Pulmonary artery endothelial cell (primary cell): Measurements from ENCODE around the gene TBC1D17. TPM values are rescaled to one million over a fixed set of nuclear protein-coding genes. Genes with fewer than 3 reads are reported as not detected.

Experiments
- DNase-seq: peaks from one replicate; pipeline ENCODE4 v3.0.0-alpha.2; 2011; ENCODE audit warnings: low read depth, low spot score
- total RNA-seq: library from RNA; depleted of rRNA; stranded (reverse); fragments of >200 nt; gene quantifications from 2 replicates; pipeline ENCODE4 v1.2.3, GENCODE V29; 2014

Gene TBC1D17
- total RNA-seq = 7.1 and 7.3 TPM in 2 replicates

GRCh38 chr19:49877020-49877878 is at the start of gene TBC1D17, which contains the start of gene AKT1S1:
TBC1D17 (plus strand) TSS chr19:49877702; CDS start chr19:49877724, 22 bp downstream.
AKT1S1 (minus strand) TSS chr19:49877355; CDS start chr19:49873295, 4,060 bp downstream.
- DNase-seq = peak; percentile 99

DNA sequence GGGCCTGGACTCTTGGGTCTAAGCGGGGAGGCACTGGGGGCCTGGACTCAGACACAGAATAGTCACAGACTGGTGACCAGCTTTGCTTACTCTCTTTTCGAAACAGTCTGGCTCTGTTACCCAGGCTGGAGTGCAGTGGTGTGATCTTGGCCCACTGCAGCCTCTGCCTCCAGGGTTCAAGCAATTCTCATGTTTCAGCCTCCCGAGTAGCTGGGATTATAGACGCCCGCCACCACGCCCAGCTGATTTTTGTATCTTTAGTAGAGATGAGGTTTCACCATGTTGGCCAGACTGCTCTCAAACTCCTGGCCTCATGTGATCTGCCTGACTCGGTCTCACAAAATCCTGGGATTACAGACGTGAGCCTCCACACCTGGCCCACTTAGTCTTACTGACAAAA is 48.3 kb upstream of the TBC1D17 start:
- no peak for DNase-seq

DNA sequence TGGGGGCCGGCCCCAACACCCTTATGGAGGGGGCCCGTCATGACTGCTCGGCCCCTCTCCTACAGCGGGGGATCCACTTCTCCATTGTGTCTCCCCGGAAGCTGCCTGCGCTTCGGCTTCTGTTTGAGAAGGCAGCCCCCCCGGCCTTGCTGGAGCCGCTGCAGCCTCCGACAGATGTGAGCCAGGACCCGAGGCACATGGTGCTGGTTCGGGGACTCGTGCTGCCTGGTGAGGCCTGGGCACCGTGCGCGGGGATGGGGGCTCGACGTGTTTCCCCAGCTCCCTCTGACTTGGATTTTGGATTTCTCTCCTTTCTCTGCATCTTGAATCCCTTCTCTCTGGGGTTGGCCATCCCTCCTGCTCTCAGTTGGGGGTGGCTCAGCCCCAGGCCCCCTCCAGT is 47.8 kb upstream of the TBC1D17 start:
- DNase-seq = no peak

GRCh38 chr19:49830766-49831165 is 46.7 kb upstream of the TBC1D17 start:
- DNase-seq = no peak

DNA sequence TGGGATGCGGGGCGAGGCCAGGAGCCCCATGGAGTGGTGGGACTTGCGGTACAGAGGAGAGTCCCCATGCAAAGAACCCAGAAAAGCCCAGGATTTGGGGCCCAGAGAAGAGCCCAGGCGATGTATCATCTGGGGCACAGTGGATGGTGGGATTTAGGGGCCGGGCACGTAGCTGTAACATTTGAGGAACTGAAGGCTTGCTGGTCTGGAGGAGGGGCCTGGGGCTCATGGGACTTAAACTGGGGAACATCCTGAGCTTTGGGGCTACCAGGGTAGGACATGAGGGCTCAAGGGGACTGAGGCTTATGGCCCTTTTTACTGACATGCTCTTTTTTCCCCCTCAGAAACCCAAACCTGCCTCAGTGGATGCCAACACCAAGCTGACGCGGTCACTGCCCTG is 45.9 kb upstream of the TBC1D17 start:
- no peak for DNase-seq

GRCh38 chr19:49832556-49832955 is 44.9 kb upstream of the TBC1D17 start:
- DNase-seq = no peak

DNA sequence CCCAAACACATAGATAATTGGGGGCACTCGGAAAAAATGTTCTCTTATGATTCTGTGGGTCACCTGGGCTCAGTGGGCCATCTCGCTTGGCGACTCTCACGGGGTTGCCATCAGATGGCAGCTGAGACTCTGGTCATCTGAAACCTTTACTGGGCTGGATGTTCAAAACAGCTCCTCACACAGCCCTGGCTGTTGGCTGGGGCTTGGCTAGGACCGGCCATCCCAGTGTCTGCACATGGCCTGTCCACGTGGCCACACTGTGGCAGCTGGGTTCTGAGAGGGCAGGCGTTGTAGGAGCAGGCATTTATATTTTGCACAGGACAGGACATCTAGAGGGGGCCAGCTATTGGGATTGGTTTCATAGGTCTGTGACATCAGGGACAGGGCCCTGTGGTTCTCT is 43.9 kb upstream of the TBC1D17 start:
- DNase-seq = no peak

DNA sequence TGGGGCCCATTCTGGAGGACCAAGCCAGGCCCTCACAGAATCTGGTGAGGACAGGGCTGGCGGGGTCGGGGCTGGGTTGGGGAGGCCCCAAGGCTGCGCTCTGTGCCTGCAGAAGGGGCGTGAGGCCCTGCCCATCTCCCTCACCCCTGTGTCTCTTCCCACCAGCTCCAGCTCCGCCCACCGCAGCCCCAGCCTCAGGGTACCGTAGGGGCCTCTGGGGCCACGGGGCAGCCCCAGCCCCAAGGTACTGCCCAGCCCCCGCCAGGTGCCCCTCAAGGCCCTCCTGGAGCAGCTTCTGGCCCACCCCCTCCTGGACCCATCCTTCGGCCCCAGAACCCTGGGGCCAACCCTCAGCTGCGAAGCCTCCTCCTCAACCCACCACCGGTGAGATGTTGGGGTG is 41.9 kb upstream of the TBC1D17 start:
- no peak for DNase-seq

DNA sequence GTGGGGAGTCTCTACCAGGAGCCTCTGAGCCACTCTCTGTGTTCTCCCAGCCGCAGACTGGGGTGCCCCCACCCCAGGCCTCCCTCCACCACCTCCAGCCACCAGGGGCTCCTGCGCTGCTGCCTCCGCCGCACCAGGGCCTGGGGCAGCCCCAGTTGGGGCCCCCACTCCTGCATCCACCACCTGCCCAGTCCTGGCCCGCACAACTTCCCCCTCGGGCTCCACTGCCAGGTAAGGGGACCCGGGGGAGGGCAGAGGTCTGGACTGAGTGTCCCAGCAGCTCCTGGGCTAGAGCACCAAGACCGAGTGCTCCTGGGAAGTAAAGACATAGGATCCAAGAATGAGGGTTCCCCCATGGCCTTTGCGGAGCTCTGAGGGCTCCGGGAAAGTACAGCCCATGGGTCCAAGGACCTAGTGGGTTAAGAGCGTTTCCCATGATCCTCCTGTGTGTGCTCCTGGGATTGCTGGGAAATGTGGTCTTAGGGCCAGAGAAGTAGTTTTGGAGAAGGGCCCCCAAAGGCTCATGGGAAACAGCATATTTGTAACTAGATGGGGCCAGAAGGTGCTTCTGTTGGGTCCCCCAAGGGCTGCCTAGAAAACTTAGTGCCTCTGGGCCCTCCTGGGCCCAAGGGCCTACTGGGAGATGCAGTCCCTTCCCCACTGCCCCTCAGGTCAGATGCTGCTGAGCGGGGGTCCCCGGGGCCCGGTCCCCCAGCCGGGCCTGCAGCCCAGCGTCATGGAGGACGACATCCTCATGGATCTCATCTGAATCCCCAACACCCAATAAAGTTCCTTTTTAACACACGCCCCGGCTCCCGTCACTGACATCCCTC is 41.1 kb upstream of the TBC1D17 start:
- no peak for DNase-seq

DNA sequence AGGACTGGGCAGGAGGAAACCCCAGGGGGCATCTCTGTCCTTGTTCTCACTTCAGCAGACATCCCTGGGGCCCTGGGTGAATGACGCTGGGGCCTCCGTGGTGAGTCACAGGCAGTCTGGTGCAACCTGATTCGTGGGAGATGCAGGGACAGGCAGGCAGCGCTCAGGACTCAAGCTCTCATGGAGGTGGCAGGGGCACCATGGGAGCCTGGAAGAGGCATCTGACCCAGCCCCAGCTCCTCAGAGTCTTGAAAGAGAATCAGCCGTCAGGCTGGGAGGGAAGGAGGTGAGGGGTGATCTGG is 40.5 kb upstream of the TBC1D17 start:
- no peak for DNase-seq

GRCh38 chr19:49837425-49837824 is 40.1 kb upstream of the TBC1D17 start:
- DNase-seq = no peak

- no peak for DNase-seq
These were observed 38.5 kb upstream of the TBC1D17 start for GRCh38 chr19:49838885-49839588.

- DNase-seq = no peak
These were observed 37.8 kb upstream of the TBC1D17 start for GRCh38 chr19:49839713-49840112.

DNA sequence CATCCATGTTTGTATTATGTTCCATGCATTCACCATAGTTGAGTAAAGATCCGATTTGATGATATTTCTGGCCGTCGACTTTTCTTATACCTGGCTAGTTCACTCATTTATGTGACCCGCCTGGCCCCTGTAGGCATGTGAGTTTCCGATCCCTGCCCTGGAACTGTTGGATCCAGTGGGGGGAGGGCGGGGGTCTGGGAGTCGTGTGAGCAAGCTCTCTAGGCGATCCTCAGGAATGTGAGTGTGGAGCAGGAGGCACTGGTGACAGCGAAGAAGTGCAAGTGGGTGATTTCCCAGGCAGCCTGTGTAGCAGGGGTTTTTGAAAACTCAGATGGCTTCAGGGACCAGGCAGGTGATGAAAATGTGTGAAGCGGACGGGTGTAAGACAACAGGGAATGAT is 37.2 kb upstream of the TBC1D17 start:
- no peak for DNase-seq

GRCh38 chr19:49840736-49841249 is 36.7 kb upstream of the TBC1D17 start:
- no peak for DNase-seq

DNA sequence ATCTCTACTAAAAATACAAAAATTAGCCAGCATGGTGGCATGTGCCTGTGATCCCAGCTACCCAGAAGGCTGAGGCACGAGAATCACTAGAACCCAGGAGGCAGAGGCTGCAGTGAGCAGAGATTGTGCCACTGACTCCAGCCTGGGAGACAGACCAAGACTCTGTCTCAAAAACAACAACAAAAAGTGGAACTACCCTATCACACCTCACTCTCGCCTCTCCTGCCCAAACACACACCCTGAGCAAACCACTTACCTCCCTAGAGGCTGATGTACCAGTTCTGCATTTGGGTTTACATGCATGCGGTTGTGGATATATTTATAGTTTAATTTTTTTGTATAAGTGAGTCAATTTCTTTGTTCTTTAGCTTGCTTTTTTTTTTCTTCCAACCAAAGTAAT is 34.2 kb upstream of the TBC1D17 start:
- no peak for DNase-seq

GRCh38 chr19:49844138-49845095 is 33.1 kb upstream of the TBC1D17 start:
- no peak for DNase-seq

- DNase-seq = no peak
These were observed 32.1 kb upstream of the TBC1D17 start for GRCh38 chr19:49845414-49845813.

DNA sequence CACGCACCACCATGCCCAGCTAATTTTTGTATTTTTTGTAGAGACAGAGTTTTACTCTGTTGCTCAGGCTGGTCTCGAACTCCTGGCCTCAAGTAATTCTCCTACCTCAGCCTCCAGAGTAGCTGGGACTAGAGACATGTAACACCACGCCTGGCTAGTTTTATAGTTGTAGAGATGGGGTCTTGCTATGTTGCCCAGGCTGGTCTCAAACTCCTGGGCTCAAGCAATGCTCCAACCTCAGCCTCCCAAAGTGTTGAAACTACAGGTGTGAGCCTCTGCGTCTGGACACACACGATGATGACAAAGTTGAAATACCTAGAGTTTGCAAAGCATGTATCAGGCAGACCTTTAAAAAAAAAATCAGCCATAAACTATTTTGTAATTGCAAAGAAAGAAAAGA is 31.1 kb upstream of the TBC1D17 start:
- DNase-seq = no peak
